ENCODE measurements around the gene PCDH12.

- TF ChIP-seq EZH2 (IDR thresholded peaks at IDR 0.05; ENCODE audit: borderline replicate concordance, control insufficient read depth, low read depth, low read length) (no peak), JUNB (IDR thresholded peaks at IDR 0.05) (no peak), POLR2AphosphoS5 (IDR thresholded peaks at IDR 0.05; ENCODE audit: low read length) (no peak), ZNF274 (IDR thresholded peaks at IDR 0.05; ENCODE audit: insufficient read depth, insufficient read length) (no peak), MTA2 (IDR thresholded peaks at IDR 0.05; ENCODE audit: low read depth) (no peak), EP300 (IDR thresholded peaks at IDR 0.05; ENCODE audit: borderline replicate concordance in 1 of 2, control insufficient read depth in 1 of 2, low read depth in 2 of 2, low read length in 2 of 2) (no peak)
Measured at GRCh38 chr5:141902015-141902814, 55.8 kb downstream of the PCDH12 start.
